Glutamatergic neuron (in vitro differentiated cells): ENCODE results near the gene CAPN13. TPM values are rescaled to one million over a fixed set of nuclear protein-coding genes. Genes with fewer than 3 reads are reported as not detected.

Source experiments
- DNase-seq: peaks from one replicate; pipeline ENCODE4 v3.0.0; 2022
- H3K27ac Mint-ChIP-seq: one replicate; pipeline ENCODE4 v1.8.0; 2020; ENCODE audit warnings: mild to moderate bottlenecking, mixed read lengths, inconsistent platforms; ENCODE audit not compliant: unreplicated experiment
- H3K27me3 Mint-ChIP-seq: one replicate; pipeline ENCODE4 v1.8.0; 2020; ENCODE audit warnings: mild to moderate bottlenecking, moderate library complexity, mixed read lengths, inconsistent platforms; ENCODE audit not compliant: unreplicated experiment
- H3K36me3 Mint-ChIP-seq: one replicate; pipeline ENCODE4 v1.8.0; 2020; ENCODE audit warnings: mild to moderate bottlenecking, mixed read lengths, inconsistent platforms; ENCODE audit not compliant: unreplicated experiment
- H3K4me1 Mint-ChIP-seq: one replicate; pipeline ENCODE4 v1.8.0; 2020; ENCODE audit warnings: mild to moderate bottlenecking, low read depth, mixed read lengths, inconsistent platforms; ENCODE audit not compliant: unreplicated experiment
- H3K4me3 Mint-ChIP-seq: one replicate; pipeline ENCODE4 v1.8.0; 2020; ENCODE audit warnings: mild to moderate bottlenecking, mixed read lengths, inconsistent platforms; ENCODE audit not compliant: unreplicated experiment
- H3K9me3 Mint-ChIP-seq: one replicate; pipeline ENCODE4 v1.8.0; 2020; ENCODE audit warnings: mild to moderate bottlenecking, moderate library complexity, mixed read lengths, inconsistent platforms; ENCODE audit not compliant: unreplicated experiment
- total RNA-seq: library from RNA; stranded (reverse); fragmentation: NEBNext Ultra II Directional; extraction: Animal tissue kit (Norgen Biotek cat#: 25700); gene quantifications from one replicate; pipeline ENCODE4 v1.2.1, GENCODE V29; 2021; ENCODE audit not compliant: unreplicated experiment
- TF ChIP-seq, protein P1 (sequence below): fragments of 200-600 bp; sonication (generic); IDR thresholded peaks from one replicate; pipeline ENCODE4 v1.5.0; 2021; ENCODE audit not compliant: partially characterized antibody, unreplicated experiment

CAPN13 gene
- total RNA-seq, 1 donor from 2014 or later = not detected

DNA sequence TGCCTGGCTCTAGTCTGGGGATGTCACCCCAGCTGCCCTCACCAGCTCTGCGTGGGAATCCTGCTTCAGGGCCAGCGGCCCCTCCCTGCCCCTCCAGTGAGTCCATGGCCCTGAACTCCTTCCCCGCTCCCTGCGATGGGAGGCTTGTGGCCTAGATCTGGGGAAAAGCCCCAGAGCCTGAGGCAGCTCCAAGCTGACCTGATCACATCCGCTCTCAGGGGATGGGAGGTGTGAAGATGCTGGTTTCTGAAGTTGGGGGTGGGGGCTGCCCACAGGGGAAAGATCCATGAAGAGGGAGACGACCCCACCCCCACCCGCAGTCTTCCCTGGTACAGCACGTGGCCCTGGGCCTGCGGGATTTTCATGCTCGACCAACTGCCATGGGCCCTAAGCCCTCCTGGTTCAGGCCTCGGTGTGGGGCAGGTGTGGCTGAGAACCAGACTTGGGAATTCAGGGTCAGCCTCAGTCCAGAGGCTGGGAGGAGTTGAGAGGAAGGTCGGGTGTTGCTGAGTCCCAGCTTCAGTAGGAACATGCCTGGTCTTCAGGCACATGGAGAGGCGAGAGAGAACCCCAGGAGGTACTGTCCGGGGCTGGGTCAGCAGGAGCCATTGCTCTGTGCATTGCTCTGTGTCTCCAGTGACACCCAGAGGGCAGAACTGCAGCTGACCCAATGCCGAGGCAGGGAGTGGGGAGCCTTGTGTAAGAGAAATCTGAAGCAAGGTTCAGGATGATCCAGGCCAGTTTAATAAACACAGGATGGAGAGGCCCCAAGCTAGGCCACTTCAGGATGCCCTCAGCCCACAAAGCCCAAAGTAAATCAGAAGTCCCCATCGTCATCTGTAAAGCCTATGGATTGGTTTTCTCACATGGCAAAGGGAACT lies 115.1 kb downstream of the CAPN13 start:
- Mint-ChIP-seq H3K9me3 (peaks cover 1% of the 10 kb centered on the region), H3K36me3 (no peaks in the 10 kb centered on the region), H3K27me3 (peaks cover 3% of the 10 kb centered on the region), H3K4me1 (peaks cover 12% of the 10 kb centered on the region), H3K4me3 (no peak overlapping the region), H3K27ac (no peak overlapping the region)
- DNase-seq = no peak
- TF ChIP-seq, protein P1, sequence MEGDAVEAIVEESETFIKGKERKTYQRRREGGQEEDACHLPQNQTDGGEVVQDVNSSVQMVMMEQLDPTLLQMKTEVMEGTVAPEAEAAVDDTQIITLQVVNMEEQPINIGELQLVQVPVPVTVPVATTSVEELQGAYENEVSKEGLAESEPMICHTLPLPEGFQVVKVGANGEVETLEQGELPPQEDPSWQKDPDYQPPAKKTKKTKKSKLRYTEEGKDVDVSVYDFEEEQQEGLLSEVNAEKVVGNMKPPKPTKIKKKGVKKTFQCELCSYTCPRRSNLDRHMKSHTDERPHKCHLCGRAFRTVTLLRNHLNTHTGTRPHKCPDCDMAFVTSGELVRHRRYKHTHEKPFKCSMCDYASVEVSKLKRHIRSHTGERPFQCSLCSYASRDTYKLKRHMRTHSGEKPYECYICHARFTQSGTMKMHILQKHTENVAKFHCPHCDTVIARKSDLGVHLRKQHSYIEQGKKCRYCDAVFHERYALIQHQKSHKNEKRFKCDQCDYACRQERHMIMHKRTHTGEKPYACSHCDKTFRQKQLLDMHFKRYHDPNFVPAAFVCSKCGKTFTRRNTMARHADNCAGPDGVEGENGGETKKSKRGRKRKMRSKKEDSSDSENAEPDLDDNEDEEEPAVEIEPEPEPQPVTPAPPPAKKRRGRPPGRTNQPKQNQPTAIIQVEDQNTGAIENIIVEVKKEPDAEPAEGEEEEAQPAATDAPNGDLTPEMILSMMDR = no peak

DNA sequence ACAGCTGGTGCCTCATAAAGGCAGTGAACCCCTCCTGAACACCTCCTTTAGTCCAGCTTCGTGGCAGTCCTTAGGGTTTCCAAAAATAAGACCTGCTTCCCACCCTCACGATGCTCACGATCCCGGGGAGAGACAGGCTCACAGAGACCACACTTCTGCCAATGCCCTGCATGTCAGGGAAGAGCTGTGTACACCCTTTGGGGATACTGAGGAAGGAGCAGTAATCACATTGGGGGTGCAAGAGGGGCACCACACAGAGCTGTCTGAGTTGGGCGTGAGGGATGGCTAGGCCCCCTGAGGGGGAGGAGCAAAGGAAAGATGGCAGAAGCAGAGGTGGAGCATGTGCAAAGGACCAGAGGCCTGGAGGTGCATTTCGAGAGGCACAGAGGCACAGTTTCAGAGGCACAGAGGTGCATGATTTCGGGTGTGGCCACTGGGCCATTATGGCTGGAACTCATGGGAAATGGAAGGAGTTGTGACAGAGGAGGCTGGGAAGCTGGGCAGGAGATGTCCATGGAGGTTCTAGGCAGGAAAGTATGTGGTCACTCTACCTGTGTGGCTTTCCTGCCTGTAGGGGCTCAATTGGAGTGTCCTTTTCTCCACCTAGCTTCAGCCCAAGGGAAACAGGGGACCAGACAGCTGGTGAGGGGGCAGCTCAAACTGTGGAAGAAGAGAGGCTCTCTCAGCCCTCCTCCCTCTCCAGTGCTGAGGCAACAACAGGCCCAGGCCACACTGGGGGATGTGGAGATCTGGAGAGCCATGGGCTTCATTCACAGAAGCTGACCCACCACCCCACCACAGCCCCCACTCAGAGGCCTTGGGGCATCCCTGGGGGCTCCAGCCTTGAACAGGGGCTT lies 115.9 kb downstream of the CAPN13 start:
- TF ChIP-seq, protein P1 = no peak
- no peak for DNase-seq
- Mint-ChIP-seq H3K27ac (no peak overlapping the region), H3K4me3 (no peak overlapping the region), H3K9me3 (peaks cover 1% of the 10 kb centered on the region), H3K27me3 (peaks cover 3% of the 10 kb centered on the region), H3K4me1 (peaks cover 12% of the 10 kb centered on the region), H3K36me3 (no peaks in the 10 kb centered on the region)

DNA sequence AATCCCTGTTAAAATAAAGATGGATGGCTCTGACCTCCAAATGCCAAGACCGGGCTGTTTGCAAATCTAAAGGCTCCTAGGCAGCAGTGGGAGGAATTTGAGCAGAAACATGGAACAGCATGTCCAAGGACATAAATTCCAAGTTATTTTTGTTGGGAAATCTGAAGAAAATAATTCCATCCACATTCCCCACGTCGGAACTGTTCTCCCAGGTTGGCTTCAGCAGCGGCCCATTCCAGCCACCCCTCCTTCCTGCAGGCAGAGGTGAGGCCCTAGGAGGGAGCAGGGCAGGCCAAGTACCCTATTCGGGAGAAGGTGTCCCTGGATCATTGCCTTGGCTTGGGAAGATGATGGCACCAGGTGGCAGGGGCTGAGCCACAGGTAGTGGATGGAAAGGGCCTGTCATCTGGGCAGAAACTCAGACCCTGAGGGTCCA lies 117.1 kb downstream of the CAPN13 start:
- Mint-ChIP-seq H3K27me3 (peaks cover 3% of the 10 kb centered on the region), H3K27ac (no peak overlapping the region), H3K4me3 (no peak overlapping the region), H3K4me1 (peaks cover 9% of the 10 kb centered on the region), H3K9me3 (peaks cover 1% of the 10 kb centered on the region), H3K36me3 (no peaks in the 10 kb centered on the region)
- DNase-seq = no peak
- TF ChIP-seq, protein P1 = no peak

DNA sequence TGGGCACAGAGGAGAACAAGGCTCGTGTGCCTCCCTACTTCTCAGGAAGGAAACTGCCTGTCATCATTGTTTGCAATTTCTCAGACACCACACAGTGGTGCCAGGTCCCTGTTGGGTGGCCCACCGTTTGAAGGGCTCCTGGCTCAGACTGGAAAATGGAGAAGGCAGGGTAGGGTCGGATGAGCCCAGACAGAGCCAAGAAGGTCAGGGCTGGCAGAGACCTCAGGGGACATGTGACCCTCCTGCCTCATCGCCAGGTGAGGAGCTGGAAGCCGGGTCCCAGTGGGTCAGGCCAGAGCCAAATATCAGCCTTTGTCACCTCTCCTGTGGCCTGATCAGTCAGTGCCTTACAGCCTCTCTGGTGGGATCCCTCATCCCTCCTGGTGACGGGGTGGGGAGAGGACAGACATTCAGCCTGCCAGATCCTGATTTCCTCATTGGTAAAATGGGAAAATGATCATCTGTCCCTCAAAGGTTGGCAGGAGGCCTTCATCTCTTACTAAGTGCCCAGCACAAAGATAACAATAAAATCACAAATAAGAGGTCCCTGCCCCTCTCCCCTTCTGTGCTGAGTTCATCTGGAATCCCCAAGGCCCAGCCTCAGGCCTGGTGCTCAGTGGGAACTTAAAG lies 117.6 kb downstream of the CAPN13 start:
- TF ChIP-seq, protein P1 = no peak
- DNase-seq = no peak
- Mint-ChIP-seq H3K27ac (no peak overlapping the region), H3K9me3 (peaks cover 1% of the 10 kb centered on the region), H3K4me1 (peaks cover 9% of the 10 kb centered on the region), H3K27me3 (peaks cover 3% of the 10 kb centered on the region), H3K36me3 (no peaks in the 10 kb centered on the region), H3K4me3 (no peak overlapping the region)
